Activated gamma-delta T cell treated with Interleukin-2 at 50 U/mL for 16 hours (primary cell): Measurements from ENCODE around the gene KRT78.

Source experiments
- DNase-seq: peaks from one replicate; pipeline ENCODE4 v3.0.0-alpha.2; 2020

Gene KRT78

GRCh38 chr12:52837781-52838608 is 10.8 kb downstream of the KRT78 start:
- no peak for DNase-seq

- no peak for DNase-seq
These were observed 11.4 kb downstream of the KRT78 start for GRCh38 chr12:52837413-52837741.

GRCh38 chr12:52836491-52837412 is 12.0 kb downstream of the KRT78 start:
- DNase-seq: no peak

GRCh38 chr12:52836042-52836466 is 12.7 kb downstream of the KRT78 start:
- DNase-seq: peak; percentile 62

- no peak for DNase-seq
These were observed 13.3 kb downstream of the KRT78 start for GRCh38 chr12:52835271-52836041.

- no peak for DNase-seq
These were observed 14.1 kb downstream of the KRT78 start for GRCh38 chr12:52834727-52835001.

GRCh38 chr12:52833922-52834726 is 14.7 kb downstream of the KRT78 start, which contains the start of gene KRT79:
Gene KRT79, minus strand, starts transcription at chr12:52834311. Its CDS starts 51 bp downstream, at chr12:52834260.
- DNase-seq: no peak

- DNase-seq: no peak
These were observed 15.5 kb downstream of the KRT78 start for GRCh38 chr12:52832985-52833905.

GRCh38 chr12:52832451-52832850 is 16.3 kb downstream of the KRT78 start:
- no peak for DNase-seq

GRCh38 chr12:52831251-52831650 is 17.5 kb downstream of the KRT78 start:
- no peak for DNase-seq

GRCh38 chr12:52829986-52830770 is 18.6 kb downstream of the KRT78 start:
- DNase-seq: no peak

GRCh38 chr12:52828591-52829021 is 20.2 kb downstream of the KRT78 start:
- DNase-seq: no peak

- no peak for DNase-seq
These were observed 20.6 kb downstream of the KRT78 start for GRCh38 chr12:52828156-52828555.

- DNase-seq: no peak
These were observed 21.2 kb downstream of the KRT78 start for GRCh38 chr12:52827499-52828090.

- DNase-seq: no peak
These were observed 21.9 kb downstream of the KRT78 start for GRCh38 chr12:52826611-52827498.

- DNase-seq: no peak
These were observed 22.8 kb downstream of the KRT78 start for GRCh38 chr12:52825961-52826360.

GRCh38 chr12:52824741-52825410 is 23.9 kb downstream of the KRT78 start:
- DNase-seq: no peak

- no peak for DNase-seq
These were observed 24.9 kb downstream of the KRT78 start for GRCh38 chr12:52823761-52824450.
